ENCODE data around the gene CBARP.

Gene CBARP

DNA sequence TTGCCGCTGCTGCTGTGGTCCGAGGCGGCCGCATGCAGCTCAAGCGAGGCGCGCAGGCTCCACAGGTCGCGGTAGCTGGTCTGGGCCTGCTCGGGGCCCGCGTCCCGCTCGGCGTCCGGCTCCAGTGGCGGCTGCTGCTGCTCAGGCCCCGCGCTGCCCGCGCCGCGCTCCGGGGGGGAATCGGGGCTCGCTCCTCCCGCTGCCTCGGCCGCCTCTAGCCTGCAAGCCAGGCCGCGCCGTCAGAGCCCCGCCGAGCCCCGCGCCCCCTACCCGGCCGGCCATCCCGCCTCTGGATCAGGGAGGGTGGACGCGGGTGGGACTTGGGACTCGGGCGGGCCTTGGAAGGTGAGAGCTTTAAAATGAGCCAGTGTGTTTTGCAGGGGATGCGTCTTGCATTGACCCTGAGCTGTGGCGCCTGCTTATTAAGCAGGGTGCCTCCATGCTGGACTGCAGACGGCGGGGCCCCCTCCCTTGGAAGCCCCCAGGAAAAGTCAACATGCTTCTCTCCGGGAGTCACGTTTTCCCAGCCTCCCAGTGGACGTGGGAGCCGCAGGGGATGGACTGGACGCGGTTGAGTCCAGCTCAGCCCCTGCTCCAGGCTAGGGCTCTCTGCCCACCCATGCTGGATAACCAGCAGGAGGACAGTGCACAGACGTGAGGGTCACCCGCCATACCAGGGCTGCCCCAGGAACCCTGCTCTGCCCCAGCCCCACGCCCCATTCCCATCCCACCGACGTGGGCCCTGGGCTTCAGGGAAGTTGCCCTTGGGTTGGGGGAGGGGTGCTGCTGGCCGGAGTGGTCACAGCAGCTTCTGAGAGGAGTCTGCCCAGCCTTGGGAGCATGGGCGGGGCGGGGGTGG, 7.7 kb downstream of the CBARP start:
- no peak overlapping the region for H3K4me3 ChIP-seq (ENCODE audit: low read depth, low read length)
- no peak for DNase-seq (ENCODE audit: low read depth)
- in situ Hi-C loops (cut with HindIII; ENCODE audit: low sequenced_read_pairs): no loop called here
- TF ChIP-seq, protein P1, sequence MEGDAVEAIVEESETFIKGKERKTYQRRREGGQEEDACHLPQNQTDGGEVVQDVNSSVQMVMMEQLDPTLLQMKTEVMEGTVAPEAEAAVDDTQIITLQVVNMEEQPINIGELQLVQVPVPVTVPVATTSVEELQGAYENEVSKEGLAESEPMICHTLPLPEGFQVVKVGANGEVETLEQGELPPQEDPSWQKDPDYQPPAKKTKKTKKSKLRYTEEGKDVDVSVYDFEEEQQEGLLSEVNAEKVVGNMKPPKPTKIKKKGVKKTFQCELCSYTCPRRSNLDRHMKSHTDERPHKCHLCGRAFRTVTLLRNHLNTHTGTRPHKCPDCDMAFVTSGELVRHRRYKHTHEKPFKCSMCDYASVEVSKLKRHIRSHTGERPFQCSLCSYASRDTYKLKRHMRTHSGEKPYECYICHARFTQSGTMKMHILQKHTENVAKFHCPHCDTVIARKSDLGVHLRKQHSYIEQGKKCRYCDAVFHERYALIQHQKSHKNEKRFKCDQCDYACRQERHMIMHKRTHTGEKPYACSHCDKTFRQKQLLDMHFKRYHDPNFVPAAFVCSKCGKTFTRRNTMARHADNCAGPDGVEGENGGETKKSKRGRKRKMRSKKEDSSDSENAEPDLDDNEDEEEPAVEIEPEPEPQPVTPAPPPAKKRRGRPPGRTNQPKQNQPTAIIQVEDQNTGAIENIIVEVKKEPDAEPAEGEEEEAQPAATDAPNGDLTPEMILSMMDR (IDR thresholded peaks at IDR 0.05; ENCODE audit: low read depth, low read length, missing control alignments): no peak

DNA sequence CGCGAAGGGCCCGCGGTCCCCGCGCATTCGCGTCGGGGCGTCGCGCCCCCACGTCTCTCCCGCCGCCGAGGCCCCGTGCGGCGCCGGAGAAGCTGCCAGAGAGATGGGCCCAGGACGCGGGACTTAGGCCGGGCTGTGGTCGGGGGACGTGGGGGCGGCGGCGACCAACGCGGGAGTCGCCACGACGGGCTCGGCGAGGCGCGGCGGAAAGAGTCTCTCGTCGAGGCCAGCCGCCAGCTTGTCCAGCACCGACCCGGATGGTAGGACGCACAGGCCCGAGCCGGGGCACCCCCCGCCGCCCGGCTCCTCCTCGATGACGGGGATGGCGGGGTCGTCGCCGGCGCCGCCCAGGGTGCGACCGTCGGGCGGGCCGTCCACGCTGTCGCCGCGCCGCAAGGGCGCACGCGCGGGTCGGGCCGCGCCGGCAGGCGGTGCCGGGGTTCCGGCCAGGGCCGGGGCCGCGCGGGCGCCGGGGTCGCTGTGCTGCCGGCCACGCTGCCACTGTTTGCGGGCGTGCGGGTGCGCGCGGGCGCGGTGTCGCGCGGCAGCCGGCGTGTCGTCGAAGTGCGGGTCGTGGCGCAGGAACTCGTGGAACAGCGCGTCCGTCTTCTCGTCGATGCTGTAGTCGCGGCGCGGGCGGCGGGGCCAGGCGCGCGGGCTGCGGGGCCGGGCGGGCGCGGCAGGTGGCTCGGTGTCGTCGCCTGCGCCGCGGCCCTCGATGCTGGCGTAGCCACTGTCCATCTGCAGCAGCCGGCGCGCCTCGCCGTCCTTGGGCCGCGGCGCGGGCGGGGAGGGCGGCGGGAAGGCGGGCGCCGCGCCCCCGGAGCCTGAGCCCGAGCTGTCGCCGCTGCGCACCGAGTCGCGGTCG, 8.5 kb downstream of the CBARP start:
- DNase-seq (ENCODE audit: low read depth): no peak
- in situ Hi-C loops (cut with HindIII; ENCODE audit: low sequenced_read_pairs): no loop called here
- TF ChIP-seq, protein P1 (IDR thresholded peaks at IDR 0.05; ENCODE audit: low read depth, low read length, missing control alignments): no peak
- H3K4me3 ChIP-seq (ENCODE audit: low read depth, low read length): no peak overlapping the region

DNA sequence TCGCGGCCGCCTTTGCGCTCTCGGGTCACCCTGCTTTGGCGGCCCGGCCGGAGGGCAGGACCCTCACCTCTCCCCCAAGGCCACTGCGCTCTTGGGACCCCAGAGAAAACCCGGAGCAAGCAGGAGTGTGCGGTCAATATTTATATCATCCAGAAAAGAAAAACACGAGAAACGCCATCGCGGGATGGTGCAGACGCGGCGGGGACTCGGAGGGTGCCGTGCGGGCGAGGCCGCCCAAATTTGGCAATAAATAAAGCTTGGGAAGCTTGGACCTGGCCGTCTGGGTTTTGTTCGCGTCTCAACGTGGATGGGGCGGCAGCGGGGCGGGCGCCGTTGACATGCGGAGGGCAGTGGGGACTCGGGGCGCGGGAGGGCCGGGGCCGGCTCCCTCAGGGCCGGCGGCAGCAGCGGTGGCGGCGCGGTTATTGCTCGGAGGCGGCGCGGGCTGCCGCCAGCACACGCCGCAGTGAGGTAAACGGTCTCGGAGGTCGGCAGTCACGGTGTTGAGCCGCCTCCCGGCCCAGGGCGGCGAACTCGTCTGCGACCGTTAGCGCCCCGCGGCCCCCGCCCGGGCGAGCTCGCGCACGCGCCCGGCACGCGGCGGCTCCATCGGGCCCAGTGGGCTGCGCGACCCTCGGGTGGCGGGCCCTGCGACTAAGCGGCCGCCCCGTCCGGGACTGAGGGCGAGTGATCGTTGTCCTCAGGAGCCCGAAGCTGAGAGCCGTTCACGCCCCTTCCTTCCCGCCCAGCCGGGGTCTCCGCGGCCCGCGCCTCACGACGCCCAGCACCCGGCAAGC, 9.4 kb downstream of the CBARP start:
- in situ Hi-C loops (cut with HindIII; ENCODE audit: low sequenced_read_pairs): no loop called here
- no peak for DNase-seq (ENCODE audit: low read depth)
- no peak overlapping the region for H3K4me3 ChIP-seq (ENCODE audit: low read depth, low read length)
- TF ChIP-seq, protein P1 (IDR thresholded peaks at IDR 0.05; ENCODE audit: low read depth, low read length, missing control alignments): no peak

DNA sequence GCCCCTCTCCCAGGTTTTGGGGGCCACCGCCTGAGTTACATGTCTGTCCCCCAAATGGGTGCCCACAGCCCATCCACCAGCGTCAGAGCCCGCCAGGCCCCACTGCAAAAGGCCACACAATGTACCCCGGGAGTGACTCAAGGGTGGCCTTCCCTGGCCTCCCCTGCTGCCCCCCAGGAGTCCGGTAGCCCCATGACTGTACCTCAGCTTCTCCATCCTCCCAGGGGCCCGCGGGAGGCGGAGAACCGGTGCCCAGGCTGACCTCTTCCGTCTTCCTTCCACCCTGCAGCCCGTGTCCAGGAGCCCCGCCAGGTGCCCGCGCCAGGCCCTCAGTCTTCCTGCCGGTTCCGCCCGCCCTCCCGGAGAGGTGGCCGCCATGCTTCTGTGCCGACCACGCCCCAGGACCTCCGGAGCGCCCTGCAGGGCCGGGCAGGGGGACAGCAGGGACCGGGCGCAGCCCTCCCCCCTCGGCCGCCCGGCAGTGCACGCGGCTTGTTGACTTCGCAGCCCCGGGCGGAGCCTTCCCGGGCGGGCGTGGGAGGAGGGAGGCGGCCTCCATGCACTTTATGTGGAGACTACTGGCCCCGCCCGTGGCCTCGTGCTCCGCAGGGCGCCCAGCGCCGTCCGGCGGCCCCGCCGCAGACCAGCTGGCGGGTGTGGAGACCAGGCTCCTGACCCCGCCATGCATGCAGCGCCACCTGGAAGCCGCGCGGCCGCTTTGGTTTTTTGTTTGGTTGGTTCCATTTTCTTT, 10.3 kb downstream of the CBARP start:
- no peak overlapping the region for H3K4me3 ChIP-seq (ENCODE audit: low read depth, low read length)
- in situ Hi-C loops (cut with HindIII; ENCODE audit: low sequenced_read_pairs): no loop called here
- TF ChIP-seq, protein P1 (IDR thresholded peaks at IDR 0.05; ENCODE audit: low read depth, low read length, missing control alignments): no peak
- DNase-seq (ENCODE audit: low read depth): no peak

DNA sequence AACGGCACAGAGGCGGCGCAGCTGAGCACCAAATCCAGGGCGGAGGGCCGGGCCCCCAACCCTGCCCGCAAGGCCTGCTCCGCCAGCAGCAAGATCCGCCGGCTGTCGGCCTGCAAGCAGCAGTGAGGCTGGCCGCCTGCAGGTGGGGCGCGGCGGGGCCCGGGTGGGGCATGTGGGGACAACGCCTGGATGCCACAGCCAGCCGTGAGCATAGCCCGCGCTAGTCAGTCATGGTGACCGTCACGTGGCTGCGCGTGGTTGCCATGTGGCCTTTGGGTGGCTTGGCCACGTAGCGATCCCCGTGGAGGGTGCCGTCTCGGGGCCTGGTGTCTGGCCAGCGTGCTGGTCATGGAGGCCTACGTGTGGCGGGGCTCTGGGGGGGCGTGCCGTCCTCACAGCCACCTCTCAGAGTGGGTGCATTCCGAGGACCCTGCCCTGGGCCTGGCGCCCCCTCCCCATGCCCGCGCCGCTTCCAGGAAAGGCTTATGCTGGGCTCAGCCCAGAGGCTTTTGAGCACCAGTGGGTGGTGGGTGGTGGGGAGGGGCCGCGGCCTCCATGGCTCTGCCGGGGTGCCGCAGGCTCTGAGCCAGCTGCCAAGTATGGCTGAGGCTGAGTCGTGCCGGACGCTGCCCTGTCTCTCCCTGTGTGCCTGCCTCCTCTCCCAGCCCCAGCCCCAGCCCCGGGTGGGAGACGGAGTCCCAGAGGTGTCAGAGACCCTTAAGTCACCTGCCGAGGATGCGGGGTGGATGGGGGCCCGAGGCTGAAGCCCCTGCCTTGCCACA, 11.1 kb downstream of the CBARP start:
- DNase-seq (ENCODE audit: low read depth): no peak
- in situ Hi-C loops (cut with HindIII; ENCODE audit: low sequenced_read_pairs): no loop called here

More for the DNA sequence above, 11.1 kb downstream of the CBARP start:
- TF ChIP-seq, protein P1 (IDR thresholded peaks at IDR 0.05; ENCODE audit: low read depth, low read length, missing control alignments): no peak
- no peak overlapping the region for H3K4me3 ChIP-seq (ENCODE audit: low read depth, low read length)

Measured in astrocyte of the cerebellum (primary cell).